CD14-positive monocyte (primary cell): Measurements from ENCODE around the gene RCCD1. TPM values are rescaled to one million over a fixed set of nuclear protein-coding genes. Genes with fewer than 3 reads are reported as not detected.

ENCODE experiments used
- DNase-seq, 3 donors: peaks; one replicate each; pipeline ENCODE4 v3.0.0-alpha.2; 2011 to 2022
- H2AFZ ChIP-seq: 2 replicates; pipeline ENCODE4 v1.6.0; 2012; ENCODE audit warnings: mild to moderate bottlenecking, low read depth, low read length, inconsistent platforms; ENCODE audit not compliant: insufficient read depth, poor library complexity, severe bottlenecking
- H3K27ac ChIP-seq, 2 donors: 1 replicate in 1 of 2; 2 replicates in 1 of 2; pipeline ENCODE4 v1.5.1; 2012 to 2013; ENCODE audit warnings: low read length in 2 of 2, control low read depth in 1 of 2, inconsistent platforms in 1 of 2, low read depth in 1 of 2, mild to moderate bottlenecking in 1 of 2
- H3K27me3 ChIP-seq, 2 donors: one replicate each; pipeline versions ENCODE4 v1.6.0 to v1.6.1; 2011 to 2013; ENCODE audit warnings: low read length in 2 of 2; ENCODE audit not compliant: control insufficient read depth in 2 of 2, insufficient read depth in 2 of 2
- H3K36me3 ChIP-seq, 2 donors: replicated peaks in 1 of 2; 1 replicate in 1 of 2; 2 replicates in 1 of 2; pipeline versions ENCODE4 v1.5.1 to v1.6.1; 2012 to 2013; ENCODE audit warnings: low read length in 2 of 2, control low read depth in 1 of 2, inconsistent platforms in 1 of 2, mild to moderate bottlenecking in 1 of 2; ENCODE audit not compliant: insufficient read depth in 2 of 2, control insufficient read depth in 1 of 2
- H3K4me1 ChIP-seq, 2 donors: 1 replicate in 1 of 2; 2 replicates in 1 of 2; pipeline versions ENCODE4 v1.5.1 to v1.6.1; 2012 to 2013; ENCODE audit warnings: low read length in 2 of 2, control low read depth in 1 of 2, inconsistent platforms in 1 of 2, mild to moderate bottlenecking in 1 of 2, moderate library complexity in 1 of 2; ENCODE audit not compliant: insufficient read depth in 2 of 2, control insufficient read depth in 1 of 2
- H3K4me2 ChIP-seq: replicated peaks from 2 replicates; pipeline ENCODE3; 2012; ENCODE audit warnings: low read length, moderate library complexity, mild to moderate bottlenecking; ENCODE audit not compliant: poor library complexity, severe bottlenecking; ENCODE audit errors: extremely low read depth
- H3K4me3 ChIP-seq, 3 experiments: fragments of 200-600 bp in 1 of 3; sonication (generic) in 1 of 3; replicated peaks in 1 of 3; 1 replicate in 2 of 3; 2 replicates in 1 of 3; pipeline ENCODE4 v1.5.1; 2011 to 2013; ENCODE audit warnings: low read length in 3 of 3, mild to moderate bottlenecking in 3 of 3, control low read depth in 2 of 3, low read depth in 2 of 3, inconsistent platforms in 1 of 3, moderate library complexity in 1 of 3
- H3K79me2 ChIP-seq: 2 replicates; pipeline ENCODE4 v1.6.0; 2012; ENCODE audit warnings: mild to moderate bottlenecking, control low read depth, inconsistent platforms, low read length, moderate library complexity; ENCODE audit not compliant: insufficient read depth
- H3K9ac ChIP-seq: 2 replicates; pipeline ENCODE4 v1.6.0; 2017; ENCODE audit warnings: low read length, mild to moderate bottlenecking; ENCODE audit not compliant: insufficient read depth, poor library complexity, severe bottlenecking
- H3K9me3 ChIP-seq, 2 donors: replicated peaks in 1 of 2; 1 replicate in 1 of 2; 2 replicates in 1 of 2; pipeline versions ENCODE4 v1.5.1 to v1.6.1; 2012 to 2013; ENCODE audit warnings: low read length in 2 of 2, control low read depth in 1 of 2; ENCODE audit not compliant: control insufficient read depth in 1 of 2, insufficient read depth in 1 of 2
- H4K20me1 ChIP-seq: 2 replicates; pipeline ENCODE4 v1.6.0; 2012; ENCODE audit warnings: mild to moderate bottlenecking, low read length, control low read depth, moderate library complexity; ENCODE audit not compliant: insufficient read depth
- H3K27ac Mint-ChIP-seq, 7 donors: one replicate each; pipeline ENCODE4 v1.8.0; 2020; ENCODE audit warnings: mild to moderate bottlenecking in 7 of 7, mixed read lengths in 7 of 7, moderate library complexity in 6 of 7, inconsistent platforms in 2 of 7
- H3K27me3 Mint-ChIP-seq, 3 donors: one replicate each; pipeline ENCODE4 v1.8.0; 2021 to 2022; ENCODE audit warnings: low read depth in 3 of 3, mild to moderate bottlenecking in 3 of 3, mixed read lengths in 3 of 3, moderate library complexity in 3 of 3, inconsistent platforms in 1 of 3
- H3K36me3 Mint-ChIP-seq, 2 donors: one replicate each; pipeline ENCODE4 v1.8.0; 2020; ENCODE audit warnings: mixed read lengths in 2 of 2, inconsistent platforms in 1 of 2, mild to moderate bottlenecking in 1 of 2
- H3K4me1 Mint-ChIP-seq: one replicate; pipeline ENCODE4 v1.8.0; 2020; ENCODE audit warnings: mild to moderate bottlenecking, mixed read lengths
- H3K4me3 Mint-ChIP-seq, 2 donors: one replicate each; pipeline ENCODE4 v1.8.0; 2020; ENCODE audit warnings: mild to moderate bottlenecking in 2 of 2, mixed read lengths in 2 of 2, moderate library complexity in 1 of 2
- H3K9me3 Mint-ChIP-seq, 7 donors: one replicate each; pipeline ENCODE4 v1.8.0; 2020 to 2022; ENCODE audit warnings: mixed read lengths in 7 of 7, mild to moderate bottlenecking in 6 of 7, moderate library complexity in 6 of 7, inconsistent platforms in 2 of 7
- WGBS: methylation state at CpG from one replicate; pipeline ENCODE4 v1.1.5; 2013; ENCODE audit warnings: missing lambda C conversion rate; ENCODE audit not compliant: insufficient coverage; 5-methylcytosine and 5-hydroxymethylcytosine counted together
- intact Hi-C, 2 donors: fragments of 100-400 bp; cut with micrococcal nuclease; formaldehyde crosslinking; loops; one replicate each; pipeline versions ENCODE4 v1.15.0 to v1.15.1; 2023
- polyA plus RNA-seq, 3 donors: library from polyadenylated mRNA; depleted of rRNA in 1 of 3; unstranded in 2 of 3; stranded (reverse) in 1 of 3; fragments of 300-500 nt in 2 of 3; fragments of >200 nt in 1 of 3; fragmentation: Illumina TruSeq in 2 of 3; gene quantifications; 1 replicate in 2 of 3; 2 replicates in 1 of 3; pipeline ENCODE4 v1.2.3, GENCODE V29; 2012 to 2021
- TF ChIP-seq, protein P1 (sequence below): fragments of 200-600 bp; IDR thresholded peaks from one replicate; pipeline ENCODE4 v1.8.0; 2022; ENCODE audit warnings: antibody characterized with exemption, mild to moderate bottlenecking

RCCD1 gene
- polyA plus RNA-seq, 3 donors: 1.2 to 2.8 (median 1.5) TPM

DNA sequence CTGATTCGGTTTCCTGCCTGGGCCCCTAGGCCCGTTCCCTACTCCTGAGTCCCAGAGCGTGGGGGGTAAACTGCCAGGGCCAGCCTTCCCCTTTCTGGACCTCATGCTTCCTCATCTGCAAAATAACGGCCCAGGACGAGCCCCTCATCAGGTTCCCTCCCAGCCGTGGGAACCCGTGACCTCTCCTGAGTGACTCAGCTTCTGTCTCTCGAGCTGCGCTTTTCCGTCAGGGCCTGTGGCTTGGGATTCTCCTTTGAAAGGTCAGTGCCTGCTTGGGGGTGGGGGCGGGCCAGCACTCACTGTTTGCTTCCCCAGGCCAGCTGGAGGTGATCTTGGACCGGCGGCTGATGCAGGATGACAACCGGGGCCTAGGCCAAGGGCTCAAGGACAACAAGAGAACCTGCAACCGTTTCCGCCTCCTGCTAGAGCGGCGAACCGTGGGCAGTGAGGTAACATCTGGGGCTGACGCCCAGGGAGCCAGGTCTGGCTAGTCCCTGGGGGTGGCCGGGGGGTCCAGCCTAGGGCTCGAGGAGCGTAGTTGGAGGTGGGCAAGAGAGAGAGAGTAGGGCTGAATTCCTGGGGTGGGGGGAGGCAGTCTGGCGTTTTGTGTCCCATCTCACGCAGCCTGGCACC, 38.8 kb upstream of the RCCD1 start:
- H3K9me3 Mint-ChIP-seq: peaks cover 0 to 2% (median 0%) of the 10 kb centered on the region in 7 donors
- peaks cover 73 to 90% of the 10 kb centered on the region in 2 donors for H3K36me3 Mint-ChIP-seq
- H3K4me3 ChIP-seq: peak overlapping the region; percentile 3 to 76 (median 40)
- peak overlapping the region; percentile 69 for H2AFZ ChIP-seq
- intact Hi-C loops: loop anchor here (1.0 to 10.0 kb wide), 4 partner anchors 13 to 939 kb away; partner anchors contain the start of gene SLCO3A1 (in 1 of the 2)
- H3K4me3 Mint-ChIP-seq: peak overlapping the region; percentile 81 to 93
- peak overlapping the region; percentile 71 for H3K9ac ChIP-seq
- peaks cover 63 to 71% of the 10 kb centered on the region in 2 donors for H3K36me3 ChIP-seq
- H4K20me1 ChIP-seq: peaks cover 4% of the 10 kb centered on the region
- H3K27ac ChIP-seq: peak overlapping the region; percentile 83 to 93
- 3% methylated on average over 17 of the region's 25 CpGs for WGBS
- peak overlapping the region; percentile 95 to 98 (median 97) for H3K27ac Mint-ChIP-seq
- TF ChIP-seq, protein P1, sequence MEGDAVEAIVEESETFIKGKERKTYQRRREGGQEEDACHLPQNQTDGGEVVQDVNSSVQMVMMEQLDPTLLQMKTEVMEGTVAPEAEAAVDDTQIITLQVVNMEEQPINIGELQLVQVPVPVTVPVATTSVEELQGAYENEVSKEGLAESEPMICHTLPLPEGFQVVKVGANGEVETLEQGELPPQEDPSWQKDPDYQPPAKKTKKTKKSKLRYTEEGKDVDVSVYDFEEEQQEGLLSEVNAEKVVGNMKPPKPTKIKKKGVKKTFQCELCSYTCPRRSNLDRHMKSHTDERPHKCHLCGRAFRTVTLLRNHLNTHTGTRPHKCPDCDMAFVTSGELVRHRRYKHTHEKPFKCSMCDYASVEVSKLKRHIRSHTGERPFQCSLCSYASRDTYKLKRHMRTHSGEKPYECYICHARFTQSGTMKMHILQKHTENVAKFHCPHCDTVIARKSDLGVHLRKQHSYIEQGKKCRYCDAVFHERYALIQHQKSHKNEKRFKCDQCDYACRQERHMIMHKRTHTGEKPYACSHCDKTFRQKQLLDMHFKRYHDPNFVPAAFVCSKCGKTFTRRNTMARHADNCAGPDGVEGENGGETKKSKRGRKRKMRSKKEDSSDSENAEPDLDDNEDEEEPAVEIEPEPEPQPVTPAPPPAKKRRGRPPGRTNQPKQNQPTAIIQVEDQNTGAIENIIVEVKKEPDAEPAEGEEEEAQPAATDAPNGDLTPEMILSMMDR: no peak
- no peaks in the 10 kb centered on the region for H3K27me3 ChIP-seq
- H3K4me1 ChIP-seq: peaks cover 49 to 55% of the 10 kb centered on the region in 2 donors
- peak; percentile 95 to 98 (median 98) for DNase-seq
- H3K9me3 ChIP-seq: no peaks in the 10 kb centered on the region
- H3K4me1 Mint-ChIP-seq: peaks cover 55% of the 10 kb centered on the region
- H3K79me2 ChIP-seq: peaks cover 34% of the 10 kb centered on the region
- H3K27me3 Mint-ChIP-seq: peaks cover 0 to 2% (median 1%) of the 10 kb centered on the region in 3 donors
- H3K4me2 ChIP-seq: peak overlapping the region; percentile 86

DNA sequence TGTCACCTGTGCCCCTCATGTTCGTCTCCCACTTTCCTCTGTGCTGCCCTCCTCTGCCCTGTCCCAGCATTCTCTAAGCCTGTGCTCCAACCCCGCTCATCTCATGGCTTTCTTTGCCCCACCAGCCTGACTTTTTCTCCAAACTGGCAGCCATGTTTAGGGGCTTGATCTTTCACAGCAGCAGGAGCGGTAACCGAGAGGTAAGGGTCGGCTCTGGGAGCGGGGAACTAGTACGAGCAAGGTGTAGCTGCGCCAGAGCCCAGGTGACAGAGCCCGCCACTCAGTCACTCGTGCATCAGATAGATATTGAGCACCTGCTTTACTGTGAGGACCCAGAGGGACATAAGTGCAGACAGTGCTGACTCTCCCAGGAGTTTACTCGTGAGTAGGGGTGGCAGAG, 38.2 kb upstream of the RCCD1 start:
- TF ChIP-seq, protein P1: no peak
- peaks cover 4% of the 10 kb centered on the region for H4K20me1 ChIP-seq
- H3K27ac ChIP-seq: peak overlapping the region; percentile 83 to 93
- WGBS: 29% methylated on average over 11 of the region's 11 CpGs
- peak overlapping the region; percentile 69 for H2AFZ ChIP-seq
- peak overlapping the region; percentile 71 for H3K9ac ChIP-seq
- H3K4me1 ChIP-seq: peaks cover 49 to 55% of the 10 kb centered on the region in 2 donors
- Mint-ChIP-seq H3K4me1 (peaks cover 55% of the 10 kb centered on the region), H3K27me3 (peaks cover 0 to 2% (median 1%) of the 10 kb centered on the region in 3 donors), H3K36me3 (peaks cover 73 to 90% of the 10 kb centered on the region in 2 donors), H3K27ac (peak overlapping the region; percentile 95 to 98 (median 97)), H3K9me3 (peaks cover 0 to 2% (median 0%) of the 10 kb centered on the region in 7 donors), H3K4me3 (peak overlapping the region; percentile 81 to 93)
- H3K27me3 ChIP-seq: no peaks in the 10 kb centered on the region
- H3K4me2 ChIP-seq: peak overlapping the region; percentile 86
- H3K36me3 ChIP-seq: peaks cover 63 to 71% of the 10 kb centered on the region in 2 donors
- H3K4me3 ChIP-seq: peak overlapping the region; percentile 3 to 76 (median 40)
- DNase-seq: no peak
- intact Hi-C loops: loop anchor here in 1 of 2 donors (2.0 to 10.0 kb wide), 2 partner anchors 14 to 938 kb away; partner anchors contain the start of gene SLCO3A1
- H3K9me3 ChIP-seq: no peaks in the 10 kb centered on the region
- peaks cover 34% of the 10 kb centered on the region for H3K79me2 ChIP-seq
